A673 (cell line): ENCODE data around the gene PDC. TPM values are rescaled to one million over a fixed set of nuclear protein-coding genes. Genes with fewer than 3 reads are reported as not detected.

ENCODE experiments used
- Bru-seq: library from RNA; stranded (reverse); fragments of 400-500 nt; gene quantifications from one replicate; lab custom pipeline; 2021; lab: Mats Ljungman, UMichigan
- BruChase-seq, 2 experiments: library from RNA; stranded (reverse); fragments of 400-500 nt; gene quantifications; one replicate each; lab custom pipeline; 2021; lab: Mats Ljungman, UMichigan
- BruUV-seq: library from RNA; stranded (reverse); fragments of 400-500 nt; replicated peaks from 2 replicates; lab custom pipeline; 2021; lab: Mats Ljungman, UMichigan
- CTCF ChIA-PET: fragments of 300-600 bp; sonication (Branson Sonifier 250); formaldehyde crosslinking; loops from one replicate; lab custom pipeline; 2022; ENCODE audit warnings: antibody characterized with exemption; lab: Charles Lee
- POLR2A ChIA-PET: fragments of 300-600 bp; sonication (Branson Sonifier 250); formaldehyde crosslinking; loops from one replicate; lab custom pipeline; 2022; ENCODE audit warnings: antibody characterized with exemption; ENCODE audit not compliant: low non-redundant PET; lab: Charles Lee
- DNase-seq: peaks from one replicate; pipeline ENCODE4 v3.0.0-alpha.2; 2015; ENCODE audit warnings: low spot score
- H3K27ac ChIP-seq: fragments of 200-600 bp; sonication (generic); 2 replicates; pipeline ENCODE4 v1.5.1; 2016; ENCODE audit warnings: mixed run types, low read depth, mild to moderate bottlenecking, mixed read lengths, antibody characterized with exemption, low read length; ENCODE audit not compliant: poor library complexity, severe bottlenecking
- H3K27me3 ChIP-seq: fragments of 200-600 bp; sonication (generic); replicated peaks from 2 replicates; pipeline ENCODE4 v1.6.1; 2017; ENCODE audit warnings: mixed run types, low read depth, mild to moderate bottlenecking, mixed read lengths, antibody characterized with exemption, low read length; ENCODE audit not compliant: insufficient read depth, poor library complexity
- H3K36me3 ChIP-seq: fragments of 200-600 bp; sonication (generic); 2 replicates; pipeline ENCODE4 v1.6.1; 2016; ENCODE audit warnings: mixed run types, mild to moderate bottlenecking, mixed read lengths, antibody characterized with exemption, low read length; ENCODE audit not compliant: insufficient read depth, poor library complexity, severe bottlenecking
- H3K4me1 ChIP-seq: fragments of 200-600 bp; sonication (generic); 2 replicates; pipeline ENCODE4 v1.6.1; 2017; ENCODE audit warnings: mixed run types, mild to moderate bottlenecking, mixed read lengths, antibody characterized with exemption, low read length; ENCODE audit not compliant: insufficient read depth, poor library complexity, severe bottlenecking
- H3K4me3 ChIP-seq: fragments of 200-600 bp; sonication (generic); 2 replicates; pipeline ENCODE4 v1.5.1; 2016; ENCODE audit warnings: low read depth, mixed run types, mild to moderate bottlenecking, mixed read lengths, low read length; ENCODE audit not compliant: poor library complexity, severe bottlenecking
- H3K9me3 ChIP-seq: fragments of 200-600 bp; sonication (generic); 2 replicates; pipeline ENCODE4 v1.6.1; 2016; ENCODE audit warnings: mixed run types, low read depth, mild to moderate bottlenecking, mixed read lengths, antibody characterized with exemption, low read length; ENCODE audit not compliant: poor library complexity, severe bottlenecking
- EZH2 ChIP-seq: fragments of 200-600 bp; sonication (generic); IDR thresholded peaks from 2 replicates; pipeline ENCODE4 v1.6.1; 2017; ENCODE audit warnings: borderline replicate concordance, low read depth, mild to moderate bottlenecking, mixed read lengths, antibody characterized with exemption, low read length; ENCODE audit not compliant: poor library complexity, severe bottlenecking
- intact Hi-C: fragments of 100-400 bp; cut with micrococcal nuclease; formaldehyde crosslinking; loops from one replicate; pipeline ENCODE4 v1.10.0; 2022; ENCODE audit not compliant: unreplicated experiment
- long read RNA-seq: library from polyadenylated mRNA; stranded (forward); transcript quantifications from one replicate; pipeline ENCODE4 v2.0.0, GENCODE V29; 2022
- total RNA-seq: library from RNA; stranded (reverse); gene quantifications from 2 replicates; pipeline ENCODE4 v1.2.3, GENCODE V29; 2021
- TF ChIP-seq, protein P1 (sequence below): fragments of 300-800, 200-600 bp; sonication (generic); conservative IDR thresholded peaks from 2 replicates; pipeline ENCODE4 v1.5.1; 2017; ENCODE audit warnings: low read depth, mild to moderate bottlenecking, antibody characterized with exemption, low read length, moderate library complexity, mixed read lengths

PDC gene
- total RNA-seq: not detected in 2 replicates
- percentile 9 among the genes with signal in this experiment for Bru-seq, nascent RNA
- not detected for BruChase-seq, experiment 1, labeled RNA remaining after a 2-hour chase
- percentile 5 among the genes with signal in this experiment for BruChase-seq, experiment 2, labeled RNA remaining after a 6-hour chase
- long read RNA-seq, partial matches to known transcripts: 0 of 1 reads
- long read RNA-seq, other reads (novel, unspliced or antisense): 1 of 1 reads

DNA sequence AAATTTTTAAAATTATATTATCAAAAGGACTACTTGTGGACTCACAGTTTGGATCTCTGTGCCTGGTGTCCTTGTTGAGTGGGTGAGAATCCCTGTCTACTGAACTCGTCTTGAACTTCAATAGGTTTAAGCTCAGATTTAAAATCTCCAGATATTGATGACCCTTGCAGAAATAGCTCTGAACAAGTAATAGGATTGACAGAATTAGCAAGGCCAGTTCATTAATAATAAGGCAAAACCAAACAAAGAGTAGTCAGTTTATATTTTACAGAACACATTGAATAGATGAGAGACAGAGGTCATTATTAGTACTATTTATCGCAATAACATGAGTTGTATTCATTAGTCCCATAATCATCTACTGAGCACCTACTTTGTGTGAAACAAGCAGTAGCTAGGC is at the start of gene PDC:
TSS of gene PDC (minus strand) at position 101 of the 400 bp plus-strand sequence. CDS start 11,655 bp downstream, outside the sequence.
- ChIA-PET CTCF (no interaction called here), POLR2A (no interaction called here)
- intact Hi-C loops: no loop called here
- TF ChIP-seq, protein P1, sequence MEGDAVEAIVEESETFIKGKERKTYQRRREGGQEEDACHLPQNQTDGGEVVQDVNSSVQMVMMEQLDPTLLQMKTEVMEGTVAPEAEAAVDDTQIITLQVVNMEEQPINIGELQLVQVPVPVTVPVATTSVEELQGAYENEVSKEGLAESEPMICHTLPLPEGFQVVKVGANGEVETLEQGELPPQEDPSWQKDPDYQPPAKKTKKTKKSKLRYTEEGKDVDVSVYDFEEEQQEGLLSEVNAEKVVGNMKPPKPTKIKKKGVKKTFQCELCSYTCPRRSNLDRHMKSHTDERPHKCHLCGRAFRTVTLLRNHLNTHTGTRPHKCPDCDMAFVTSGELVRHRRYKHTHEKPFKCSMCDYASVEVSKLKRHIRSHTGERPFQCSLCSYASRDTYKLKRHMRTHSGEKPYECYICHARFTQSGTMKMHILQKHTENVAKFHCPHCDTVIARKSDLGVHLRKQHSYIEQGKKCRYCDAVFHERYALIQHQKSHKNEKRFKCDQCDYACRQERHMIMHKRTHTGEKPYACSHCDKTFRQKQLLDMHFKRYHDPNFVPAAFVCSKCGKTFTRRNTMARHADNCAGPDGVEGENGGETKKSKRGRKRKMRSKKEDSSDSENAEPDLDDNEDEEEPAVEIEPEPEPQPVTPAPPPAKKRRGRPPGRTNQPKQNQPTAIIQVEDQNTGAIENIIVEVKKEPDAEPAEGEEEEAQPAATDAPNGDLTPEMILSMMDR: no peak
- TF ChIP-seq EZH2: no peak
- Histone ChIP-seq H3K27ac (no peak within 1 kb of the TSS), H3K36me3 (no peaks in the 10 kb centered on the region), H3K9me3 (no peaks in the 10 kb centered on the region), H3K4me3 (no peak within 1 kb of the TSS), H3K27me3 (no peaks in the 10 kb centered on the region), H3K4me1 (peaks cover 13% of the 10 kb centered on the region)
- DNase-seq: no peak
- no TSS peak for BruUV-seq

DNA sequence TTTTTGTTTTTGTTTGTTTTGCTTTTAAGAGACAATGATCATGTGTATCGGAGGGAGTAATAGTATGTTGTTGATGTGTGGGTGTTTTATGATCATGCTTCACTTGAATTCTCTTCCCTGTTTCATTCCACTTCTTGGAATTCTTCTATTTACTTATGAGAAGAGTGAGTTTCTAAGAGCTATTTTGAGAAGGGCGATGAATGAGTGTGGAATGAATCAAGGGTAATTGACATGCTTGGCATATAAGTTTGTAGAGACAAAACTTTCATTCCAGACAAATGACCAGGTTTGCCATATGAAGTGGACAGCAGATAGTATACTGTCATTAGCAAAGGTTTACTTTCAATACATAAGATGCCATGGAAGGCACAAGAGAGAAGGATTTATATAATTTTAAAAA is 42.3 kb upstream of the PDC start:
- Histone ChIP-seq H3K9me3 (peaks cover 4% of the 10 kb centered on the region), H3K36me3 (no peaks in the 10 kb centered on the region), H3K27me3 (no peaks in the 10 kb centered on the region), H3K4me3 (no peak overlapping the region), H3K27ac (no peak overlapping the region), H3K4me1 (peaks cover 24% of the 10 kb centered on the region)
- BruUV-seq: no TSS peak
- intact Hi-C loops: no loop called here
- CTCF ChIA-PET: no interaction called here
- DNase-seq: no peak
- POLR2A ChIA-PET: interaction anchor here (0.6 kb wide), 1 partner anchor 790 kb away, joined by 6 read pairs; no protein-coding TSS in a partner anchor
- TF ChIP-seq, protein P1: no peak
- TF ChIP-seq EZH2: no peak

DNA sequence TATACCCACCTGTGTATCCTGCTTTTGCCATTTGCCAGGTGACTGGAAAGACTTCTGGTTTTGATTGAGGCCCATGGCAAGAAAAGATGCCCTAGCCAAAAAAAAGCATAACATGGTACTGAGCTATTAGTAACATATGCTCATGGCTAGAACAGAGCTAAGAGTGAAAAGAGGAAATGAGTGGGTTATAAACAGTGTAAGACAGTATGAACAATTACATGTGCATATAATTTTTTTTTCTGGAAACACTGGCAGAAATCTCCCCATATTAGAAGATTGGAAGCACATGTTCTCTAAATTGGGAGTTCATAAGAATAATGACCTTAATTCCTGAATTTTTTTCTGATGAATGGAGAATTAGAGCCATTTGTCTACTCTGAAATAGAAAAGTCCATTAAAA is 41.2 kb upstream of the PDC start:
- H3K4me3 ChIP-seq: no peak overlapping the region
- ChIA-PET CTCF (no interaction called here), POLR2A (no interaction called here)
- peaks cover 4% of the 10 kb centered on the region for H3K9me3 ChIP-seq
- intact Hi-C loops: no loop called here
- no TSS peak for BruUV-seq
- DNase-seq: no peak
- H3K27ac ChIP-seq: no peak overlapping the region
- TF ChIP-seq EZH2: no peak
- TF ChIP-seq, protein P1: no peak
- H3K4me1 ChIP-seq: peaks cover 28% of the 10 kb centered on the region
- no peaks in the 10 kb centered on the region for H3K36me3 ChIP-seq
- no peaks in the 10 kb centered on the region for H3K27me3 ChIP-seq
